HepG2 (cell line): ENCODE measurements around the gene JAM2. TPM values are rescaled to one million over a fixed set of nuclear protein-coding genes. Genes with fewer than 3 reads are reported as not detected.

Experiments used
- ATAC-seq: fragments of 200-7000 bp; cut with Tn5 transposase; 3 replicates; pipeline ENCODE4 v1.9.1; 2020; ENCODE audit warnings: mild to moderate bottlenecking, moderate library complexity
- BruUV-seq: library from RNA; stranded (reverse); fragments of 400-500 nt; replicated peaks from 2 replicates; lab custom pipeline; 2021; lab: Mats Ljungman, UMichigan
- CTCF ChIA-PET: fragments of 300-600 bp; formaldehyde crosslinking; extraction: SDS; loops from one replicate; lab custom pipeline; 2021; ENCODE audit warnings: low total read pairs, inconsistent platforms, low intra/inter-chr PET ratio; lab: Yijun Ruan, JAX
- POLR2A ChIA-PET: fragments of 350-600 bp; sonication (Branson Sonifier 250); formaldehyde crosslinking; loops from one replicate; lab custom pipeline; 2020; ENCODE audit warnings: antibody characterized with exemption, inconsistent platforms; lab: Yijun Ruan, JAX
- DNase-seq: peaks from one replicate; pipeline ENCODE4 v3.0.0-alpha.2; 2015; ENCODE audit warnings: low spot score
- FAIRE-seq: peaks from 3 replicates; lab custom pipeline; 2011; peaks lifted over from hg19 to GRCh38; lab: Jason Lieb, UNC
- H2AFZ ChIP-seq: one replicate; pipeline ENCODE4 v1.6.1; 2011; ENCODE audit warnings: low read length, inconsistent platforms
- H3K27ac ChIP-seq: fragments of 300-600 bp; 3 replicates; pipeline ENCODE4 v1.8.0; 2011; ENCODE audit warnings: mixed run types, mild to moderate bottlenecking, mixed read lengths, low read length, inconsistent platforms; ENCODE audit not compliant: insufficient read depth; ENCODE audit errors: extremely low read length
- H3K27me3 ChIP-seq, 2 experiments: fragments of 200-600 bp in 1 of 2; 2 replicates in 1 of 2; 3 replicates in 1 of 2; pipeline versions ENCODE4 v1.6.0 to v1.8.0; 2011; ENCODE audit warnings: low read length in 2 of 2, mild to moderate bottlenecking in 2 of 2, moderate library complexity in 2 of 2, inconsistent platforms in 1 of 2; ENCODE audit not compliant: insufficient read depth in 2 of 2, control insufficient read depth in 1 of 2
- H3K36me3 ChIP-seq, 2 experiments: fragments of 200-600 bp in 1 of 2; replicated peaks in 1 of 2; 2 replicates in 1 of 2; 3 replicates in 1 of 2; pipeline versions ENCODE4 v1.5.1 to v1.8.0; 2011; ENCODE audit warnings: low read length in 2 of 2, inconsistent platforms in 1 of 2; ENCODE audit not compliant: insufficient read depth in 2 of 2, control insufficient read depth in 1 of 2
- H3K4me1 ChIP-seq: 2 replicates; pipeline ENCODE4 v1.5.1; 2012; ENCODE audit warnings: low read length, inconsistent platforms; ENCODE audit not compliant: insufficient read depth
- H3K4me2 ChIP-seq: 2 replicates; pipeline ENCODE4 v1.6.0; 2011; ENCODE audit warnings: low read depth, low read length, inconsistent platforms
- H3K4me3 ChIP-seq, 3 experiments: fragments of 200-600 bp in 1 of 3; sonication (generic), shearing (Covaris generic) in 1 of 3; replicated peaks in 1 of 3; 2 replicates each; pipeline ENCODE4 v1.5.1; 2011 to 2016; ENCODE audit warnings: low read length in 3 of 3, inconsistent platforms in 2 of 3, low read depth in 2 of 3, mild to moderate bottlenecking in 2 of 3, control low read depth in 1 of 3, mixed read lengths in 1 of 3; ENCODE audit not compliant: insufficient read depth in 1 of 3
- H3K79me2 ChIP-seq: one replicate; pipeline ENCODE4 v1.6.1; 2011; ENCODE audit warnings: low read length, inconsistent platforms; ENCODE audit not compliant: insufficient read depth
- H3K9ac ChIP-seq: 2 replicates; pipeline ENCODE4 v1.6.0; 2011; ENCODE audit warnings: mild to moderate bottlenecking, low read depth, low read length, inconsistent platforms; ENCODE audit not compliant: insufficient read depth
- H3K9me3 ChIP-seq: 2 replicates; pipeline ENCODE4 v1.5.1; 2012; ENCODE audit warnings: mild to moderate bottlenecking, low read length
- H4K20me1 ChIP-seq: 2 replicates; pipeline ENCODE4 v1.6.0; 2011; ENCODE audit warnings: inconsistent platforms, mild to moderate bottlenecking, low read length, moderate library complexity; ENCODE audit not compliant: insufficient read depth
- GABPB1 ChIP-seq: IDR thresholded peaks from 2 replicates; pipeline ENCODE4 v1.6.1; 2016; ENCODE audit warnings: mild to moderate bottlenecking, missing genetic modification reagents, moderate library complexity, missing compliant biosample characterization
- GATA4 ChIP-seq: sonication (generic); IDR thresholded peaks from 2 replicates; pipeline ENCODE4 v1.6.1; 2016; ENCODE audit warnings: antibody characterized with exemption, low read depth, borderline replicate concordance
- HNRNPLL ChIP-seq: fragments of 200-400 bp; formaldehyde crosslinking; IDR thresholded peaks from 2 replicates; pipeline ENCODE4 v1.6.1; 2017; ENCODE audit warnings: mild to moderate bottlenecking, low read depth, low read length; ENCODE audit not compliant: poor library complexity, severe bottlenecking
- PRPF4 ChIP-seq: fragments of 200-400 bp; formaldehyde crosslinking; IDR thresholded peaks from 2 replicates; pipeline ENCODE4 v1.6.1; 2016; ENCODE audit warnings: low read length, low read depth; ENCODE audit not compliant: poor library complexity, severe bottlenecking
- RBM22 ChIP-seq: fragments of 200-400 bp; formaldehyde crosslinking; optimal IDR thresholded peaks from 2 replicates; pipeline ENCODE3; 2017; ENCODE audit warnings: mild to moderate bottlenecking, low read length, moderate library complexity
- SAP130 ChIP-seq: IDR thresholded peaks from 2 replicates; pipeline ENCODE4 v1.6.1; 2016; ENCODE audit warnings: low read depth
- SMAD1 ChIP-seq: sonication (generic); formaldehyde crosslinking; IDR thresholded peaks from 2 replicates; pipeline ENCODE4 v1.4.0; 2020; ENCODE audit warnings: missing genetic modification reagents, low read depth, mild to moderate bottlenecking, borderline replicate concordance
- ZBTB7A ChIP-seq: sonication (generic); formaldehyde crosslinking; IDR thresholded peaks from 2 replicates; pipeline ENCODE4 v1.8.0; 2022; ENCODE audit warnings: mild to moderate bottlenecking, missing genetic modification reagents
- ZFP36L1 ChIP-seq: sonication (generic); formaldehyde crosslinking; IDR thresholded peaks from 2 replicates; pipeline ENCODE4 v1.8.0; 2022; ENCODE audit warnings: mild to moderate bottlenecking, missing genetic modification reagents, moderate library complexity
- ZNF205 ChIP-seq: IDR thresholded peaks from 2 replicates; pipeline ENCODE4 v1.6.1; 2018; ENCODE audit warnings: missing biosample characterization, missing genetic modification reagents
- ZNF678 ChIP-seq: sonication (generic); formaldehyde crosslinking; IDR thresholded peaks from 2 replicates; pipeline ENCODE4 v1.4.0; 2020; ENCODE audit warnings: mild to moderate bottlenecking, missing genetic modification reagents
- ZNF773 ChIP-seq: sonication (generic); formaldehyde crosslinking; IDR thresholded peaks from 2 replicates; pipeline ENCODE4 v1.4.0; 2020; ENCODE audit warnings: missing genetic modification reagents, borderline replicate concordance
- WGBS: methylation state at CpG from one replicate; pipeline ENCODE4 v1.1.6; 2017; ENCODE audit warnings: low lambda C conversion rate; 5-methylcytosine and 5-hydroxymethylcytosine counted together
- in situ Hi-C: cut with HindIII; loops from 2 replicates; pipeline ENCODE4 v1.10.0; 2017; ENCODE audit warnings: low pct_unique_long_range_greater_than_20kb; ENCODE audit not compliant: extremely low pct_ligation_motif_present
- intact Hi-C: fragments of 100-400 bp; cut with micrococcal nuclease; formaldehyde crosslinking; loops from one replicate; pipeline ENCODE4 v1.10.0; 2022; ENCODE audit not compliant: unreplicated experiment
- polyA plus RNA-seq, 8 experiments: library from polyadenylated mRNA; depleted of rRNA in 3 of 8; stranded (reverse) in 7 of 8; unstranded in 1 of 8; fragments of >200 nt; fragmentation: Illumina TruSeq in 4 of 8; extraction: Trizol in 4 of 8; gene quantifications; 2 replicates each; pipeline versions ENCODE4 v1.2.1 to v1.2.3, GENCODE V29; 2011 to 2016; ENCODE audit warnings: low read depth in 4 of 8, missing spikeins in 1 of 8, mixed read lengths in 1 of 8; ENCODE audit not compliant: insufficient read depth in 1 of 8
- total RNA-seq, 5 experiments: library from RNA; depleted of rRNA; stranded (reverse); fragments of >200 nt; fragmentation: Illumina TruSeq; extraction: Trizol; gene quantifications; 2 replicates each; pipeline ENCODE4 v1.2.3, GENCODE V29; 2016; ENCODE audit warnings: low read depth in 1 of 5
- TF ChIP-seq, protein P1 (sequence below), 2 experiments: sonication (generic) in 1 of 2; formaldehyde crosslinking in 1 of 2; IDR thresholded peaks; 2 replicates each; pipeline versions ENCODE4 v1.5.1 to v1.6.1; 2011 to 2020; ENCODE audit warnings: borderline replicate concordance in 1 of 2, low read depth in 1 of 2, low read length in 1 of 2, mild to moderate bottlenecking in 1 of 2, missing genetic modification reagents in 1 of 2, moderate library complexity in 1 of 2
- TF ChIP-seq, protein P2 (sequence below): sonication (generic); formaldehyde crosslinking; IDR thresholded peaks from 2 replicates; pipeline ENCODE4 v1.5.0; 2020; ENCODE audit warnings: mild to moderate bottlenecking, missing genetic modification reagents, moderate library complexity
- TF ChIP-seq, protein P3 (sequence below): sonication (generic); formaldehyde crosslinking; IDR thresholded peaks from 2 replicates; pipeline ENCODE4 v1.4.0; 2020; ENCODE audit warnings: missing genetic modification reagents, borderline replicate concordance

The JAM2 gene
- total and polyA plus RNA-seq, 2 of the 13 experiments (the other 11 are each of a cell fraction or from before 2014, with no cell fraction given): 0.07 TPM; not detected in 1

DNA sequence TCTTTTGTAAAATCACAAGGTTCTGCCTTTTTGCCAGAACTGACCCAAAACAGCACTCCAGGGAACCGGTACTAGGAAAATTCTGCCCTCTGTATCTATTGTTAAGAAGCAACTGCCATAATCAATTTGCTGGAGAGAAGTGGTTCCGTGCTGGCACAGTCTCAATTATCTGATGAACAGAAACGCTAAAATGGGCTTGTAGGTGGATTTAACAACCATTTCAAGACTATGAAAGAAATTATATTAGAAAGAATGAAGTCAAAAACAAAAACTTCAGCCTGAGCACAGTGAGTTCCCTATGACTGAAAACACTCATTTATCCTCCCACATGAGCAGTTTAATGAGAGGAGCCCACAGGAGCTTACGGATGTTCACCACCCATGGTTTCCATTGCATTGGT is 4.4 kb downstream of the JAM2 start:
- no peak overlapping the region for H2AFZ ChIP-seq
- 10% methylated on average over 4 of the region's 4 CpGs for WGBS
- ChIA-PET POLR2A (no interaction called here), CTCF (no interaction called here)
- no peaks in the 10 kb centered on the region for H3K79me2 ChIP-seq
- no peak overlapping the region for H3K27ac ChIP-seq
- H3K27me3 ChIP-seq: peaks cover 0 to 28% of the 10 kb centered on the region in 2 experiments; a peak in 2 of 5 replicates
- H3K4me3 ChIP-seq: no peak overlapping the region
- no peak overlapping the region for H3K4me2 ChIP-seq
- peaks cover 6% of the 10 kb centered on the region; the same call in 1 of the 2 replicates for H3K4me1 ChIP-seq
- DNase-seq: no peak
- no peaks in the 10 kb centered on the region for H3K9me3 ChIP-seq
- no peaks in the 10 kb centered on the region for H4K20me1 ChIP-seq
- no peak for FAIRE-seq
- H3K36me3 ChIP-seq: no peaks in the 10 kb centered on the region
- H3K9ac ChIP-seq: no peak overlapping the region
- in situ Hi-C loops (no loop called here), intact Hi-C loops (loop anchor here (5.0 kb wide), 1 partner anchor 376 kb away; no protein-coding TSS in a partner anchor)
- no peak for ATAC-seq
- no TSS peak for BruUV-seq
- TF ChIP-seq, protein P1, sequence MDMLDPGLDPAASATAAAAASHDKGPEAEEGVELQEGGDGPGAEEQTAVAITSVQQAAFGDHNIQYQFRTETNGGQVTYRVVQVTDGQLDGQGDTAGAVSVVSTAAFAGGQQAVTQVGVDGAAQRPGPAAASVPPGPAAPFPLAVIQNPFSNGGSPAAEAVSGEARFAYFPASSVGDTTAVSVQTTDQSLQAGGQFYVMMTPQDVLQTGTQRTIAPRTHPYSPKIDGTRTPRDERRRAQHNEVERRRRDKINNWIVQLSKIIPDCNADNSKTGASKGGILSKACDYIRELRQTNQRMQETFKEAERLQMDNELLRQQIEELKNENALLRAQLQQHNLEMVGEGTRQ (IDR thresholded peaks at IDR 0.05; ENCODE audit: low read depth, low read length): no peak
- TF ChIP-seq, protein P1 (CRISPR knock-in tag; IDR thresholded peaks at IDR 0.05; ENCODE audit: borderline replicate concordance): no peak
- TF ChIP-seq ZFP36L1 (CRISPR knock-in tag) (no peak), GATA4 (no peak), ZNF678 (no peak), ZNF205 (no peak), ZNF773 (no peak), PRPF4 (no peak), SAP130 (CRISPR knock-in tag) (no peak), GABPB1 (CRISPR knock-in tag) (no peak), SMAD1 (CRISPR knock-in tag) (no peak), ZBTB7A (CRISPR knock-in tag) (no peak), RBM22 (no peak), HNRNPLL (no peak)
- TF ChIP-seq, protein P2, sequence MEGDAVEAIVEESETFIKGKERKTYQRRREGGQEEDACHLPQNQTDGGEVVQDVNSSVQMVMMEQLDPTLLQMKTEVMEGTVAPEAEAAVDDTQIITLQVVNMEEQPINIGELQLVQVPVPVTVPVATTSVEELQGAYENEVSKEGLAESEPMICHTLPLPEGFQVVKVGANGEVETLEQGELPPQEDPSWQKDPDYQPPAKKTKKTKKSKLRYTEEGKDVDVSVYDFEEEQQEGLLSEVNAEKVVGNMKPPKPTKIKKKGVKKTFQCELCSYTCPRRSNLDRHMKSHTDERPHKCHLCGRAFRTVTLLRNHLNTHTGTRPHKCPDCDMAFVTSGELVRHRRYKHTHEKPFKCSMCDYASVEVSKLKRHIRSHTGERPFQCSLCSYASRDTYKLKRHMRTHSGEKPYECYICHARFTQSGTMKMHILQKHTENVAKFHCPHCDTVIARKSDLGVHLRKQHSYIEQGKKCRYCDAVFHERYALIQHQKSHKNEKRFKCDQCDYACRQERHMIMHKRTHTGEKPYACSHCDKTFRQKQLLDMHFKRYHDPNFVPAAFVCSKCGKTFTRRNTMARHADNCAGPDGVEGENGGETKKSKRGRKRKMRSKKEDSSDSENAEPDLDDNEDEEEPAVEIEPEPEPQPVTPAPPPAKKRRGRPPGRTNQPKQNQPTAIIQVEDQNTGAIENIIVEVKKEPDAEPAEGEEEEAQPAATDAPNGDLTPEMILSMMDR: no peak
- TF ChIP-seq, protein P3, sequence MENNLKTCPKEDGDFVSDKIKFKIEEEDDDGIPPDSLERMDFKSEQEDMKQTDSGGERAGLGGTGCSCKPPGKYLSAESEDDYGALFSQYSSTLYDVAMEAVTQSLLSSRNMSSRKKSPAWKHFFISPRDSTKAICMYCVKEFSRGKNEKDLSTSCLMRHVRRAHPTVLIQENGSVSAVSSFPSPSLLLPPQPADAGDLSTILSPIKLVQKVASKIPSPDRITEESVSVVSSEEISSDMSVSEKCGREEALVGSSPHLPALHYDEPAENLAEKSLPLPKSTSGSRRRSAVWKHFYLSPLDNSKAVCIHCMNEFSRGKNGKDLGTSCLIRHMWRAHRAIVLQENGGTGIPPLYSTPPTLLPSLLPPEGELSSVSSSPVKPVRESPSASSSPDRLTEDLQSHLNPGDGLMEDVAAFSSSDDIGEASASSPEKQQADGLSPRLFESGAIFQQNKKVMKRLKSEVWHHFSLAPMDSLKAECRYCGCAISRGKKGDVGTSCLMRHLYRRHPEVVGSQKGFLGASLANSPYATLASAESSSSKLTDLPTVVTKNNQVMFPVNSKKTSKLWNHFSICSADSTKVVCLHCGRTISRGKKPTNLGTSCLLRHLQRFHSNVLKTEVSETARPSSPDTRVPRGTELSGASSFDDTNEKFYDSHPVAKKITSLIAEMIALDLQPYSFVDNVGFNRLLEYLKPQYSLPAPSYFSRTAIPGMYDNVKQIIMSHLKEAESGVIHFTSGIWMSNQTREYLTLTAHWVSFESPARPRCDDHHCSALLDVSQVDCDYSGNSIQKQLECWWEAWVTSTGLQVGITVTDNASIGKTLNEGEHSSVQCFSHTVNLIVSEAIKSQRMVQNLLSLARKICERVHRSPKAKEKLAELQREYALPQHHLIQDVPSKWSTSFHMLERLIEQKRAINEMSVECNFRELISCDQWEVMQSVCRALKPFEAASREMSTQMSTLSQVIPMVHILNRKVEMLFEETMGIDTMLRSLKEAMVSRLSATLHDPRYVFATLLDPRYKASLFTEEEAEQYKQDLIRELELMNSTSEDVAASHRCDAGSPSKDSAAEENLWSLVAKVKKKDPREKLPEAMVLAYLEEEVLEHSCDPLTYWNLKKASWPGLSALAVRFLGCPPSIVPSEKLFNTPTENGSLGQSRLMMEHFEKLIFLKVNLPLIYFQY (CRISPR knock-in tag): no peak
